Bronchial epithelial cell (primary cell): ENCODE results near the gene PCYOX1L. TPM values are rescaled to one million over a fixed set of nuclear protein-coding genes. Genes with fewer than 3 reads are reported as not detected.

ENCODE experiments used
- DNase-seq: peaks from one replicate; pipeline ENCODE4 v3.0.0-alpha.2; 2010; ENCODE audit warnings: low read depth
- FAIRE-seq: peaks from 2 replicates; lab custom pipeline; 2011; peaks lifted over from hg19 to GRCh38; lab: Jason Lieb, UNC
- H3K27me3 ChIP-seq: 2 replicates; pipeline ENCODE4 v1.5.1; 2011; ENCODE audit warnings: low read length; ENCODE audit not compliant: control insufficient read depth, insufficient read depth
- H3K36me3 ChIP-seq: 2 replicates; pipeline ENCODE4 v1.5.1; 2011; ENCODE audit warnings: low read length; ENCODE audit not compliant: control insufficient read depth, insufficient read depth
- H3K4me3 ChIP-seq: 2 replicates; pipeline ENCODE4 v1.5.1; 2011; ENCODE audit warnings: mild to moderate bottlenecking, low read depth, low read length, control low read depth
- CTCF ChIP-seq: IDR thresholded peaks from 2 replicates; pipeline ENCODE4 v1.5.1; 2011; ENCODE audit warnings: mild to moderate bottlenecking, moderate library complexity, low read length, control low read depth, inconsistent platforms; ENCODE audit not compliant: insufficient read depth, severe bottlenecking
- total RNA-seq: library from RNA; depleted of rRNA; stranded (reverse); fragments of >200 nt; gene quantifications from 2 replicates; pipeline ENCODE4 v1.2.1, GENCODE V29; 2014

The PCYOX1L gene
- total RNA-seq, 1 donor from 2014 or later = 4.2 TPM

- no peak overlapping the region for H3K4me3 ChIP-seq
- H3K27me3 ChIP-seq = no peaks in the 10 kb centered on the region
- peaks cover 22% of the 10 kb centered on the region for H3K36me3 ChIP-seq
- no peak for FAIRE-seq
- TF ChIP-seq CTCF = no peak
- no peak for DNase-seq
Observed at GRCh38 chr5:149352169-149352568, 5.7 kb upstream of the PCYOX1L start.

GRCh38 chr5:149353911-149354310 lies 3.9 kb upstream of the PCYOX1L start:
- no peak for TF ChIP-seq CTCF
- no peaks in the 10 kb centered on the region for H3K27me3 ChIP-seq
- H3K4me3 ChIP-seq = no peak overlapping the region
- FAIRE-seq (no peak), DNase-seq (no peak)
- peaks cover 16% of the 10 kb centered on the region for H3K36me3 ChIP-seq

- no peak overlapping the region for H3K4me3 ChIP-seq
- FAIRE-seq (no peak), DNase-seq (peak; percentile 66)
- TF ChIP-seq CTCF = no peak
- H3K36me3 ChIP-seq = peaks cover 7% of the 10 kb centered on the region
- no peaks in the 10 kb centered on the region for H3K27me3 ChIP-seq
Observed at GRCh38 chr5:149355688-149356087, 2.2 kb upstream of the PCYOX1L start.

GRCh38 chr5:149356391-149356790 lies 1.5 kb upstream of the PCYOX1L start:
- no peak for FAIRE-seq

GRCh38 chr5:149358294-149358651 lies 427 bp downstream of the PCYOX1L start:
- H3K36me3 ChIP-seq = no peaks in the 10 kb centered on the region
- TF ChIP-seq CTCF = no peak
- no peaks in the 10 kb centered on the region for H3K27me3 ChIP-seq
- no peak for FAIRE-seq
- peak overlapping the region; percentile 67 for H3K4me3 ChIP-seq
- no peak for DNase-seq

More at GRCh38 chr5:149356391-149356790, 1.5 kb upstream of the PCYOX1L start:
- peaks cover 3% of the 10 kb centered on the region for H3K36me3 ChIP-seq
- H3K27me3 ChIP-seq = no peaks in the 10 kb centered on the region
- DNase-seq = no peak
- TF ChIP-seq CTCF = no peak
- H3K4me3 ChIP-seq = no peak overlapping the region

GRCh38 chr5:149358868-149359495 lies 1.1 kb downstream of the PCYOX1L start:
- DNase-seq (no peak), FAIRE-seq (no peak)
- TF ChIP-seq CTCF = no peak
- Histone ChIP-seq H3K27me3 (no peaks in the 10 kb centered on the region), H3K36me3 (no peaks in the 10 kb centered on the region), H3K4me3 (no peak overlapping the region)
